Stimulated activated CD8-positive, alpha-beta memory T cell treated with anti-CD3 and anti-CD28 coated beads, Interleukin-7, amount 100 ng/mL, for 48 hours (primary cell): ENCODE measurements around the gene DNAAF5.
"Not testable (repeated sequence)": the region's sequence is repeated elsewhere in the genome, so short reads cannot be mapped to it uniquely, and the experiment has no call there.

Source experiments
- DNase-seq, 2 donors: peaks; one replicate each; pipeline ENCODE4 v3.0.0-alpha.2; 2020; ENCODE audit warnings: low read depth in 1 of 2; ENCODE audit errors: extremely low read depth in 1 of 2

The DNAAF5 gene

GRCh38 chr7:780081-780480 lies 53.6 kb downstream of the DNAAF5 start:
- DNase-seq = no peak

- DNase-seq = no peak
Measured at GRCh38 chr7:780516-780915, 54.0 kb downstream of the DNAAF5 start.

- no peak for DNase-seq
Measured at GRCh38 chr7:781186-781849, 54.8 kb downstream of the DNAAF5 start.

- DNase-seq = no peak
Measured at GRCh38 chr7:781936-782529, 55.5 kb downstream of the DNAAF5 start.

- no peak for DNase-seq
Measured at GRCh38 chr7:782718-783449, 56.4 kb downstream of the DNAAF5 start.

GRCh38 chr7:783556-784490 lies 57.3 kb downstream of the DNAAF5 start:
- no peak for DNase-seq

GRCh38 chr7:784971-785370 lies 58.5 kb downstream of the DNAAF5 start:
- no peak for DNase-seq

GRCh38 chr7:785416-785815 lies 58.9 kb downstream of the DNAAF5 start:
- no peak for DNase-seq

GRCh38 chr7:786472-787255 lies 60.2 kb downstream of the DNAAF5 start:
- DNase-seq = peak; percentile 14 to 50

- no peak for DNase-seq
Measured at GRCh38 chr7:787332-788240, 61.1 kb downstream of the DNAAF5 start.

GRCh38 chr7:791519-791918 lies 65.0 kb downstream of the DNAAF5 start:
- no peak for DNase-seq

- DNase-seq = no peak
Measured at GRCh38 chr7:794207-794606, 67.7 kb downstream of the DNAAF5 start.

GRCh38 chr7:794671-795329 lies 68.3 kb downstream of the DNAAF5 start:
- no peak for DNase-seq

- DNase-seq = not testable (repeated sequence)
Measured at GRCh38 chr7:796434-797169, 70.1 kb downstream of the DNAAF5 start.

- no peak for DNase-seq
Measured at GRCh38 chr7:798921-799470, 72.5 kb downstream of the DNAAF5 start.

GRCh38 chr7:800692-801091 lies 74.2 kb downstream of the DNAAF5 start:
- DNase-seq = no peak

- DNase-seq = not testable (repeated sequence)
Measured at GRCh38 chr7:801351-801750, 74.9 kb downstream of the DNAAF5 start.

- DNase-seq = no peak
Measured at GRCh38 chr7:801940-802381, 75.5 kb downstream of the DNAAF5 start.
